ENCODE data around the gene C18orf54.

Gene C18orf54

DNA sequence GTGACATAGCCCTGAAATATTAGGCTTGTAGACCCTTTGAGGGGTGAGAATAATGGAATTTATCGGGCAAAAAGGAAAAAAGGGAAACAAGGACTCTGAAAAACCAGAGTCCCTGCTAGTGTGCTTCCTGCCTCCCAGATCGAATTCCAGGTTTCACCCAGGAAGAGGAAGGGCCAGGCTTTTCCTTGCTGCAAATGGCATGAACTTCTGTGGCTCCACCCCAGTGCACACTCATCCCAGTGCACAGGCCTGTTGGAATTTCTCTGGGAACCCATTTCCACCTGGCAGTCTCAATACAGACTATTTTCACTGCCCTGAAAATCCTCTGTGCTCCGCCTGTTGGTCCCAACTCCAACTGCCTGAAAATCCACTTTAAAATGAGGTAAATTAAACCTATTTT is 29.9 kb downstream of the C18orf54 start:
- DNase-seq = no peak

DNA sequence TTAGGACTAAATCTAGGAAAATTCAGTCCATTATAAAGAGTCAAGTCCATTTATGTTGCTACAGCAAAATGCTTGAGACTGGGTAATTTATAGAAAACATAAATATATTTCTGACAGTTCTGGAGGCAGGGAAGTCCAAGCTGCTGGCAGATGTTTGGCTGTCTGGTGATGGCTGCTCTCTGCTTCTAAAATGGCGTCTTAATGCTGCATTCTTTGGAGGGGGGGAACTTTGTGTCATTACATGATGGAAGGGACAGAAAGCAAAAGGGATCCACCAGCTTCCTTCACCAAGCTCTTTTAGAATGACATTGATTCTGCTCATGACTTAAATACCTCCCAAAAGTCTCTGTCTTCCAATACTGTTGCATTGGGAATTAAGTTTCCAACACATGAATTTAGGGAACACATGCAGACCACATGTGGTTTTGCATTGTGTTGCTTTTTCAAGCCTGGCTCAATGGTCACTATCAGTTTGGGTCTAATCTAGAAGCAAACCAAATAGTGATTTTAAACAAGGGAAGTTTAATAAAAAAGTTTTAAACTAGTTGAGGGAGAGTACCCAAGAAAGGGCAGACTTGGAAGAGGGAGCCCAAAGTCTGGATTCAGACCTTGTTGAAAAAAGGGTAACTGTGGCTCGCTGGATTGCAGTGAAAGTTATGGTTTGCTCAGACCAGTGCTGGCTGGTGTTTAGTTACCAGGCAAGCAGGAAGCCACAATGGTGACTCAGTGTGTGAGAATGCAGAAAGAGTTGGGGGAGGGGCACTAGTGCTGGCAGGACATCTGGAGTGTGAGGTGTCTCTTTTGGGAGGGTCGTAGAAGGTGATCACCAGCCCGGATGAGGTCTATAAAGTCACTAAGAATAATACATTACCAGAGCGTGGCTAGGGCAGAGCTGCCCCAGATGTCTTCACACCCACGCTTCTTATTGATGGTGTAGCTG is 30.8 kb downstream of the C18orf54 start:
- peak in 1 of 4 experiments; percentile 0 for DNase-seq

- no peak for DNase-seq
Measured at GRCh38 chr18:54389143-54389505, 31.4 kb downstream of the C18orf54 start.

GRCh38 chr18:54390838-54391237 is 33.1 kb downstream of the C18orf54 start:
- DNase-seq = no peak

DNA sequence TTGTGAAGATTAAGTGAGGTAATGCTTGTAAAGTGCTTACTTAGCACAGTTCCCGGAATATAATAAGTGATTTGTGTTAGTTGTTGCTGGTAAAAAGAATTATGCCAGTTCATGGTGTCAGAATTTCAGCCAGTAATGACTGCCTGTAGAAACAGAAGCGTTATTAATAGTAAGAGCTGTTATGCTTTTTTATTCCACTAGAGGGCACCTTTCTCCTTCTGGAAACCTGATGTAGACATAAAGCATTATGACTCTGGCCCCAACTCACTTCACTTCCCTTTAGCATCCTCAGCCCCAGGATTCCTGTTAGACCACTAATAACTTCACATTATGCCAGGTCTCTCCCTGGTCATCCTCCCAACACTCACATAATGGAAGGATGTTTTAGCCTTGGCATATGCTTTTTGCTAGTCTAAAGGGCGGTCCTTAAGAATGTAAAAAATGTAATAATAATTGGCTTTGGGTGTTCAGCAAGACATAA is 34.9 kb downstream of the C18orf54 start:
- DNase-seq = no peak

GRCh38 chr18:54393648-54394294 is 36.1 kb downstream of the C18orf54 start:
- DNase-seq = no peak

DNA sequence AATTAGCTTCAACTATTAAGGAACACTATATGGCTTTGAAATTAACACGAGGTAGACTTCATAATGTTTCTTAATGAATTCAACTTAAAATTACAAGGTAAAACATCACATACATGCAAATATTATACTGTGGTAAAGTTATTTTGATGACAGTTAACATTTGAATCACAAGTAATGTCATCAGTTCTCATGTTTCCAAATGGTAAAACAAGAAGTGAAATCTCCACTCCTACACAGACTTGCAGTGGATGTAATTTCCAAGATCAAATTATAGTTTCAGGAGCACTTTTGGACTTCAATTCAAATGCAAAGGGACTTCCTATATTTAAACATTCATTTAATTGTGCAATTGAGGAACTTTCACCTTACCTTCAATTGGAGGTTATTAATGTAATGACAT is 39.1 kb downstream of the C18orf54 start:
- no peak for DNase-seq

DNA sequence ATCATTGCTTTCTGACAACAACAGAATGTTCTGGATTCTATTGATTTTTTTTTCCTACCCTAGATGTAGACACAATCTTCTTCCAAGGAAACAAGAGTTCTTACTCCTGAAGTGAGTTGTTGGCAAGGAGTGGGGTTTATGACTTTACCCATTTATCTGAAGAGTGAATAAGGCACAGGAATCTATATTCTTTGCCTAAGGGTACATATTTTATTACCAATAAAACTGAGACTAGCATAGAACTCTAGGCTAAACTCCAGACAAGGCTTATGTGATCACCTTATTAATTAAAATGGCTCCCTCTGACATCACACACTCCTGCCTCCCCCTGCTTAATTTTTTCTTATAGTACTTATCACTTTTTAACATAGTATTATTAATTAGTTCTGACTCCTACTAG is 47.6 kb downstream of the C18orf54 start:
- no peak for DNase-seq

DNA sequence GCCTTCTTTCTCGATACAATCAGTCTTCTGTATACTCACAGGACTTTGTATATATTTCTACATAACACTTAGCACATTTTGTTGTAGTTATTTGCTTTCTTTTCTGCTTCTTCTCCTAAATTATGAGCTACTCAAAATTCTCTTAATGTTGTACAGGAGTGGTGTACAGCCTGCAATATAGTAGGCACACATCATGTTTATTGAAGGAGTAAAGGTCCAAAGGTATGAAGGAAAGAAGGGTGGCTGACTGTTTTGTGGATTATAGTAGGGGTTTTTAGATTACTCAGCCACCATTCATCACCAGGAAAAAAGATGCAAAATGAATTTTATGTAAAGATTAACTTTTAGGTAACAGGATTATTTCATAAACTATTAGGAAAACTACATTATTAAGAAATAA is 54.1 kb downstream of the C18orf54 start:
- no peak for DNase-seq

- no peak for DNase-seq
Measured at GRCh38 chr18:54415086-54415485, 57.4 kb downstream of the C18orf54 start.

GRCh38 chr18:54416436-54416835 is 58.7 kb downstream of the C18orf54 start:
- no peak for DNase-seq

DNA sequence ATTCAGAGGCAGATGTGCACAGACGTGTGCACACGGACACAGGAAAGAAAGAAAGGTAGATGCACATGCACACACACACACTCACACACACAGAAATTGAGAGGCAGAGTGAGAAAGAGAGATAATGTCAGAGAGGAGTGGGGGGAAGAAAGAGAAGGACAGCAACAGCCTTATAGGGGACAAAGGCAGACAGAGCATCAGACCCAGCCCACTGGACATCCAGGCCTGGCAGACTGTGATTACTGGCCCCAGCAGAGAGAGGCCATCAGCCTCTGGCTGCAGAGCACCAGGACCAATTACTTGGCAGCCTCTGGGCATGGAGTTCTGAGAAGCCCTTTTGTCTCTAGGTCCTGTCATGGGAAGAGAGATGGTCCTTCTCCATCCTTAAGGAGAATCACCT is 66.1 kb downstream of the C18orf54 start:
- no peak for DNase-seq

DNA sequence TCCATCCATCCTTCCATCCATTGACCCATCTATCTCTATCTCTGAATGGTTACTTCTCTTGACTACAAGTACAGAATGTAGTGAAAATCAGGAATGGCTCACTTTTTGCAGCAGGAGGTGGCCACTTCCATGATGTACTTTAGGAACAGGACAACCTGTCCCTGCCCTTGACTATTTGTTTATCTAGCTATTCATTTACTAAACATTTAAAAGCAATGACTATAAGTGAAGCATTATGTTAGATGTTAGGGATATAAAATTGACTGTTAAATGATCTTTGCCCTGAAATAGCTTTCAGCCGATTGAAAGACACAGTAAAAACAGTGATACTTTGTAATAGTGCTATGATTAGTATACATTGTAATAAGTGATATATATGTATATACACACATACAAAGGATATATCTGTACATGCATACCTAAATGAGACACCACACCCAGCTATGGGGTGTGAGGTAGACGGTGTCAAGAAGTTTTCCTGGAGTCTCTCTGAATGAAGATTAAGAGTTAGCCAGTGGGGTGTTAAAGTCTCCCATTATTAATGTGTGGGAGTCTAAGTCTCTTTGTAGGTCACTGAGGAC is 68.5 kb downstream of the C18orf54 start:
- DNase-seq = no peak
